ENCODE results near the gene ANO10. TPM values are rescaled to one million over a fixed set of nuclear protein-coding genes. Genes with fewer than 3 reads are reported as not detected.
"Not testable (repeated sequence)": the region's sequence is repeated elsewhere in the genome, so short reads cannot be mapped to it uniquely, and the experiment has no call there.

The ANO10 gene
- total RNA-seq: 10 to 100 TPM; 10.8 to 11.8 TPM

- Mint-ChIP-seq H3K27ac (peak within 1 kb of the TSS; percentile 84), H3K9me3 (no peaks in the 10 kb centered on the region), H3K27me3 (peaks cover 2% of the 10 kb centered on the region), H3K36me3 (peaks cover 4% of the 10 kb centered on the region), H3K4me1 (peaks cover 10% of the 10 kb centered on the region), H3K4me3 (peak within 1 kb of the TSS; percentile 97)
- POLR2A ChIA-PET: interaction anchor here (0.6 to 1.0 kb wide), 2 partner anchors 68 to 398 kb away, joined by 3 read pairs; no protein-coding TSS in a partner anchor
- DNase-seq (peak; percentile 99), ATAC-seq (ENCODE audit: low read depth) (peak; percentile 96)
Measured at GRCh38 chr3:43621656-43622432, at the start of gene ANO10. Gene ANO10 (minus strand): TSS chr3:43622011. CDS start chr3:43605852, 16,159 bp downstream.

GRCh38 chr3:43670635-43671522 lies 49.1 kb upstream of the ANO10 start:
- Mint-ChIP-seq H3K4me3 (no peak overlapping the region), H3K27ac (no peak overlapping the region), H3K9me3 (no peaks in the 10 kb centered on the region), H3K36me3 (no peaks in the 10 kb centered on the region), H3K4me1 (no peaks in the 10 kb centered on the region), H3K27me3 (peaks cover 18% of the 10 kb centered on the region)
- ATAC-seq (ENCODE audit: low read depth): no peak
- DNase-seq: no peak
- POLR2A ChIA-PET: no interaction called here

- H3K4me3 Mint-ChIP-seq; ATAC-seq (ENCODE audit: low read depth); H3K36me3 Mint-ChIP-seq; H3K27ac Mint-ChIP-seq; H3K4me1 Mint-ChIP-seq; POLR2A ChIA-PET; DNase-seq: not testable (repeated sequence)
- Mint-ChIP-seq H3K9me3 (peaks cover 11% of the 10 kb centered on the region), H3K27me3 (peaks cover 25% of the 10 kb centered on the region)
Measured at GRCh38 chr3:43665011-43665410, 43.2 kb upstream of the ANO10 start.

- DNase-seq; H3K27ac Mint-ChIP-seq; H3K4me1 Mint-ChIP-seq; H3K4me3 Mint-ChIP-seq; POLR2A ChIA-PET; H3K27me3 Mint-ChIP-seq; ATAC-seq (ENCODE audit: low read depth); H3K36me3 Mint-ChIP-seq: not testable (repeated sequence)
- H3K9me3 Mint-ChIP-seq: peaks cover 11% of the 10 kb centered on the region
Measured at GRCh38 chr3:43661376-43661775, 39.6 kb upstream of the ANO10 start.

- ATAC-seq (ENCODE audit: low read depth) (no peak), DNase-seq (no peak)
- Mint-ChIP-seq H3K36me3 (no peaks in the 10 kb centered on the region), H3K9me3 (peaks cover 7% of the 10 kb centered on the region), H3K27ac (no peak overlapping the region), H3K4me1 (no peaks in the 10 kb centered on the region), H3K27me3 (peaks cover 5% of the 10 kb centered on the region), H3K4me3 (no peak overlapping the region)
- POLR2A ChIA-PET: no interaction called here
Measured at GRCh38 chr3:43659250-43659880, 37.6 kb upstream of the ANO10 start.

GRCh38 chr3:43656390-43656789 lies 34.6 kb upstream of the ANO10 start:
- H3K27me3 Mint-ChIP-seq; H3K4me1 Mint-ChIP-seq; POLR2A ChIA-PET; H3K36me3 Mint-ChIP-seq; H3K9me3 Mint-ChIP-seq; ATAC-seq (ENCODE audit: low read depth); DNase-seq; H3K27ac Mint-ChIP-seq; H3K4me3 Mint-ChIP-seq: not testable (repeated sequence)

- Mint-ChIP-seq H3K4me3 (no peak overlapping the region), H3K36me3 (no peaks in the 10 kb centered on the region), H3K27ac (no peak overlapping the region), H3K9me3 (no peaks in the 10 kb centered on the region), H3K4me1 (no peaks in the 10 kb centered on the region), H3K27me3 (peaks cover 5% of the 10 kb centered on the region)
- DNase-seq (no peak), ATAC-seq (ENCODE audit: low read depth) (no peak)
- POLR2A ChIA-PET: no interaction called here
Measured at GRCh38 chr3:43650345-43650744, 28.5 kb upstream of the ANO10 start.

- H3K4me3 Mint-ChIP-seq: no peak overlapping the region
- peaks cover 5% of the 10 kb centered on the region for H3K27me3 Mint-ChIP-seq
- DNase-seq: no peak
- H3K4me1 Mint-ChIP-seq: no peaks in the 10 kb centered on the region
- H3K9me3 Mint-ChIP-seq: no peaks in the 10 kb centered on the region
- POLR2A ChIA-PET: interaction anchor here (0.6 kb wide), 1 partner anchor 755 kb away, joined by 4 read pairs; no protein-coding TSS in a partner anchor
- H3K36me3 Mint-ChIP-seq: no peaks in the 10 kb centered on the region
- no peak overlapping the region for H3K27ac Mint-ChIP-seq
- no peak for ATAC-seq (ENCODE audit: low read depth)
Measured at GRCh38 chr3:43649365-43649968, 27.7 kb upstream of the ANO10 start.

GRCh38 chr3:43648957-43649356 lies 27.1 kb upstream of the ANO10 start:
- ATAC-seq (ENCODE audit: low read depth): no peak
- POLR2A ChIA-PET: interaction anchor here (0.6 kb wide), 1 partner anchor 756 kb away, joined by 4 read pairs; no protein-coding TSS in a partner anchor
- Mint-ChIP-seq H3K9me3 (no peaks in the 10 kb centered on the region), H3K27me3 (peaks cover 5% of the 10 kb centered on the region), H3K4me1 (no peaks in the 10 kb centered on the region), H3K27ac (no peak overlapping the region), H3K36me3 (no peaks in the 10 kb centered on the region), H3K4me3 (no peak overlapping the region)
- DNase-seq: no peak

GRCh38 chr3:43647331-43648166 lies 25.7 kb upstream of the ANO10 start:
- Mint-ChIP-seq H3K27me3 (peaks cover 7% of the 10 kb centered on the region), H3K4me3 (no peak overlapping the region), H3K4me1 (no peaks in the 10 kb centered on the region), H3K36me3 (no peaks in the 10 kb centered on the region), H3K9me3 (no peaks in the 10 kb centered on the region), H3K27ac (no peak overlapping the region)
- no peak for DNase-seq
- POLR2A ChIA-PET: no interaction called here
- no peak for ATAC-seq (ENCODE audit: low read depth)

- no peak for ATAC-seq (ENCODE audit: low read depth)
- Mint-ChIP-seq H3K9me3 (no peaks in the 10 kb centered on the region), H3K36me3 (no peaks in the 10 kb centered on the region), H3K4me1 (no peaks in the 10 kb centered on the region), H3K4me3 (no peak overlapping the region), H3K27me3 (peaks cover 11% of the 10 kb centered on the region), H3K27ac (no peak overlapping the region)
- DNase-seq: no peak
- POLR2A ChIA-PET: no interaction called here
Measured at GRCh38 chr3:43644443-43644842, 22.6 kb upstream of the ANO10 start.

GRCh38 chr3:43641306-43642114 lies 19.7 kb upstream of the ANO10 start:
- H3K9me3 Mint-ChIP-seq: no peaks in the 10 kb centered on the region
- H3K4me3 Mint-ChIP-seq: no peak overlapping the region
- ATAC-seq (ENCODE audit: low read depth) (no peak), DNase-seq (no peak)
- H3K4me1 Mint-ChIP-seq: peaks cover 9% of the 10 kb centered on the region
- H3K27ac Mint-ChIP-seq: no peak overlapping the region
- POLR2A ChIA-PET: no interaction called here
- H3K36me3 Mint-ChIP-seq: no peaks in the 10 kb centered on the region
- H3K27me3 Mint-ChIP-seq: peaks cover 13% of the 10 kb centered on the region
